Activated CD4-positive, CD25-positive, alpha-beta regulatory T cell treated with anti-CD3 and anti-CD28 coated beads, Interleukin-2, amount 50 U/mL, for 72 hours (primary cell): Measurements from ENCODE around the gene SPECC1.
"Not testable (repeated sequence)": the region's sequence is repeated elsewhere in the genome, so short reads cannot be mapped to it uniquely, and the experiment has no call there.

Source experiments
- DNase-seq: peaks from one replicate; pipeline ENCODE4 v3.0.0; 2021

SPECC1 gene

DNA sequence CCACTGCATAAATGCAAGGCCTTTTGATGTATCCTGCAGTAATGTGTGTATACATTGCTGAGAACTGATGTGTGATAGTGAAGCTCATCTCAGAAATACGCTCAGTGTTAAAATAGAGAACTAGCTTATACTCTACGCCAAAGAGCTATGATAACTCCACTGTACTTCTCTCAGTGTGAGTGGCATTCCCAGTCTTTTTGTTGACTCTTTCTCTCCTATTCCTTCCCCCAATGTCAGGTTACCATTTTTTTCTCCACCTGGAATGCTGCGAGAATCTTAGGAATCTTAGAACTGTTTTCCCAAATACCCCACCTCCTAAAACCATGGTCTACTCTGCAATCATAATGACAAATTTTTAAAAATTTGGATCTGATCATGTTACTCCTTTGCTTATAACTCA is 342.2 kb downstream of the SPECC1 start:
- not testable (repeated sequence) for DNase-seq

- DNase-seq = not testable (repeated sequence)
These were observed 343.4 kb downstream of the SPECC1 start for GRCh38 chr17:20352567-20352966.

- not testable (repeated sequence) for DNase-seq
These were observed 354.7 kb downstream of the SPECC1 start for GRCh38 chr17:20363846-20364245.
